Measurements from ENCODE around the gene LRTM1. TPM values are rescaled to one million over a fixed set of nuclear protein-coding genes. Genes with fewer than 3 reads are reported as not detected.

LRTM1 gene
- total and polyA plus RNA-seq, 2 of the 13 experiments (the other 11 are each of a cell fraction or from before 2014, with no cell fraction given) = not detected

DNA sequence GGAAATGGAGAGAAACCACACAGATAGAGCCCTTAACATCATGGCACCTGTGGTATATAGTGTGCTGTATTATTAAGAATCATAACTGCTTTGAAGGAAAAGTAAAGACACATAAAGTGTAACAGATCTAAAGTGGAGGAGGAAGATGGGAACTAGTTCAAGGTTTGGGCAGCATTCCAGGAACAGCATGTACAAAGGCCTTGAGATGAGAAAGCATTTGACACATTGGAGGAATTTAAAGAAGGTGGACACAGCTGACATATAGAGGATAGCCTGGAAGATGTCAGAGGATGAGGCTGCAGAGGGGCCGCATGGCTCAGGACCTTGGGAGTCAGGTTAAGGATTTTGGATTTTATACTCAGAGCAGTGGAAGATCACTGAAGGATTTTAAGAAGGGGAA lies 39.0 kb downstream of the LRTM1 start (continued):
- TF ChIP-seq, protein P1, sequence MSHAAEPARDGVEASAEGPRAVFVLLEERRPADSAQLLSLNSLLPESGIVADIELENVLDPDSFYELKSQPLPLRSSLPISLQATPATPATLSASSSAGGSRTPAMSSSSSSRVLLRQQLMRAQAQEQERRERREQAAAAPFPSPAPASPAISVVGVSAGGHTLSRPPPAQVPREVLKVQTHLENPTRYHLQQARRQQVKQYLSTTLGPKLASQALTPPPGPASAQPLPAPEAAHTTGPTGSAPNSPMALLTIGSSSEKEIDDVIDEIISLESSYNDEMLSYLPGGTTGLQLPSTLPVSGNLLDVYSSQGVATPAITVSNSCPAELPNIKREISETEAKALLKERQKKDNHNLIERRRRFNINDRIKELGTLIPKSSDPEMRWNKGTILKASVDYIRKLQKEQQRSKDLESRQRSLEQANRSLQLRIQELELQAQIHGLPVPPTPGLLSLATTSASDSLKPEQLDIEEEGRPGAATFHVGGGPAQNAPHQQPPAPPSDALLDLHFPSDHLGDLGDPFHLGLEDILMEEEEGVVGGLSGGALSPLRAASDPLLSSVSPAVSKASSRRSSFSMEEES (CRISPR knock-in tag; IDR thresholded peaks at IDR 0.05) = no peak
- TF ChIP-seq, protein P2, sequence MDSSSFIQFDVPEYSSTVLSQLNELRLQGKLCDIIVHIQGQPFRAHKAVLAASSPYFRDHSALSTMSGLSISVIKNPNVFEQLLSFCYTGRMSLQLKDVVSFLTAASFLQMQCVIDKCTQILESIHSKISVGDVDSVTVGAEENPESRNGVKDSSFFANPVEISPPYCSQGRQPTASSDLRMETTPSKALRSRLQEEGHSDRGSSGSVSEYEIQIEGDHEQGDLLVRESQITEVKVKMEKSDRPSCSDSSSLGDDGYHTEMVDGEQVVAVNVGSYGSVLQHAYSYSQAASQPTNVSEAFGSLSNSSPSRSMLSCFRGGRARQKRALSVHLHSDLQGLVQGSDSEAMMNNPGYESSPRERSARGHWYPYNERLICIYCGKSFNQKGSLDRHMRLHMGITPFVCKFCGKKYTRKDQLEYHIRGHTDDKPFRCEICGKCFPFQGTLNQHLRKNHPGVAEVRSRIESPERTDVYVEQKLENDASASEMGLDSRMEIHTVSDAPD (CRISPR knock-in tag; IDR thresholded peaks at IDR 0.05) = no peak
- TF ChIP-seq CHD4 (IDR thresholded peaks at IDR 0.05; ENCODE audit: borderline replicate concordance, low read length) = no peak
- TF ChIP-seq RBM39 (IDR thresholded peaks at IDR 0.05; ENCODE audit: low read depth, low read length, poor library complexity, severe bottlenecking) = no peak
- TF ChIP-seq HCFC1 (IDR thresholded peaks at IDR 0.05; ENCODE audit: low read depth, low read length) = no peak
- no peak for TF ChIP-seq ZNF574 (CRISPR knock-in tag; IDR thresholded peaks at IDR 0.05)
- no peak for TF ChIP-seq ZSCAN25 (CRISPR knock-in tag; IDR thresholded peaks at IDR 0.05)
- no peak for TF ChIP-seq NRL (CRISPR knock-in tag; IDR thresholded peaks at IDR 0.05; ENCODE audit: borderline replicate concordance)
- TF ChIP-seq THYN1 (CRISPR knock-in tag; IDR thresholded peaks at IDR 0.05; ENCODE audit: borderline replicate concordance, low read depth) = no peak

Data from HepG2 (cell line).